HCT116 (cell line): ENCODE measurements around the gene KBTBD3. TPM values are rescaled to one million over a fixed set of nuclear protein-coding genes. Genes with fewer than 3 reads are reported as not detected.

Experiments used
- ATAC-seq: fragments of 200-7000 bp; cut with Tn5 transposase; 2 replicates; pipeline ENCODE4 v1.9.1; 2020; ENCODE audit warnings: mild to moderate bottlenecking, moderate library complexity
- BruUV-seq: library from RNA; stranded (reverse); fragments of 400-500 nt; replicated peaks from 2 replicates; lab custom pipeline; 2021; lab: Mats Ljungman, UMichigan
- CTCF ChIA-PET: fragments of 300-600 bp; sonication (Branson Sonifier 250); formaldehyde crosslinking; loops from one replicate; lab custom pipeline; 2021; ENCODE audit warnings: antibody characterized with exemption; lab: Charles Lee
- POLR2A ChIA-PET: fragments of 300-600, 350-600 bp; sonication (Branson Sonifier 250); formaldehyde crosslinking; loops from one replicate; lab custom pipeline; 2021; ENCODE audit warnings: antibody characterized with exemption; lab: Charles Lee
- RAD21 ChIA-PET, 2 experiments: fragments of 300-600 bp; sonication (Branson Sonifier 250); formaldehyde crosslinking; loops; one replicate each; lab custom pipeline; 2023; ENCODE audit warnings: low total read pairs in 2 of 2; ENCODE audit not compliant: uncharacterized antibody in 2 of 2, unreplicated experiment in 2 of 2, low non-redundant PET in 1 of 2; lab: Charles Lee
- DNase-seq: peaks from one replicate; pipeline ENCODE4 v3.0.0-alpha.2; 2010; ENCODE audit warnings: low read depth, low spot score
- H2AFZ ChIP-seq: fragments of 200-600 bp; shearing (Covaris generic), sonication (generic); 2 replicates; pipeline ENCODE4 v1.6.1; 2017; ENCODE audit warnings: low read depth, mixed run types, mixed read lengths, antibody characterized with exemption, low read length; ENCODE audit not compliant: poor library complexity, severe bottlenecking
- H3K27ac ChIP-seq: 2 replicates; pipeline ENCODE4 v1.5.1; 2012; ENCODE audit warnings: low read depth, low read length
- H3K27me3 ChIP-seq: fragments of 200-600 bp; sonication (generic); 2 replicates; pipeline ENCODE4 v1.6.1; 2016; ENCODE audit warnings: mixed run types, low read length, mixed read lengths; ENCODE audit not compliant: insufficient read depth
- H3K36me3 ChIP-seq, 2 experiments: fragments of 200-500 bp in 1 of 2; fragments of 200-600 bp in 1 of 2; sonication (Bioruptor generic) in 1 of 2; sonication (generic) in 1 of 2; 2 replicates each; pipeline versions ENCODE4 v1.5.1 to v1.6.1; 2014 to 2016; ENCODE audit warnings: low read length in 2 of 2, inconsistent platforms in 1 of 2, mixed read lengths in 1 of 2, mixed run types in 1 of 2; ENCODE audit not compliant: insufficient read depth in 2 of 2, control insufficient read depth in 1 of 2
- H3K4me1 ChIP-seq, 2 experiments: fragments of 200-600 bp in 1 of 2; sonication (generic) in 1 of 2; 2 replicates each; pipeline versions ENCODE4 v1.5.1 to v1.6.1; 2012 to 2017; ENCODE audit warnings: low read length in 2 of 2, inconsistent platforms in 1 of 2, mild to moderate bottlenecking in 1 of 2, mixed read lengths in 1 of 2, mixed run types in 1 of 2, moderate library complexity in 1 of 2; ENCODE audit not compliant: insufficient read depth in 2 of 2, control insufficient read depth in 1 of 2
- H3K4me2 ChIP-seq: fragments of 200-600 bp; sonication (generic); 2 replicates; pipeline ENCODE4 v1.6.1; 2017; ENCODE audit warnings: mixed run types, low read length, mixed read lengths
- H3K4me3 ChIP-seq, 2 experiments: fragments of 200-600 bp in 1 of 2; sonication (generic) in 1 of 2; replicated peaks in 1 of 2; 2 replicates each; pipeline ENCODE4 v1.5.1; 2011 to 2016; ENCODE audit warnings: low read length in 2 of 2, control low read depth in 1 of 2, low read depth in 1 of 2, mild to moderate bottlenecking in 1 of 2, mixed read lengths in 1 of 2, mixed run types in 1 of 2
- H3K79me2 ChIP-seq: fragments of 200-600 bp; sonication (generic); 2 replicates; pipeline ENCODE4 v1.6.1; 2017; ENCODE audit warnings: mild to moderate bottlenecking, mixed run types, low read length, moderate library complexity, mixed read lengths; ENCODE audit not compliant: insufficient read depth
- H3K9ac ChIP-seq: fragments of 200-600 bp; sonication (generic); 2 replicates; pipeline ENCODE4 v1.6.1; 2016; ENCODE audit warnings: low read length, mixed read lengths
- H3K9me2 ChIP-seq: fragments of 200-600 bp; sonication (generic), shearing (Covaris generic); 2 replicates; pipeline ENCODE4 v1.6.1; 2017; ENCODE audit warnings: mixed run types, mild to moderate bottlenecking, moderate library complexity; ENCODE audit not compliant: insufficient read depth
- H3K9me3 ChIP-seq, 2 experiments: fragments of 200-500 bp in 1 of 2; fragments of 200-600 bp in 1 of 2; sonication (Bioruptor generic) in 1 of 2; sonication (generic) in 1 of 2; 2 replicates each; pipeline ENCODE4 v1.6.1; 2014 to 2017; ENCODE audit warnings: low read length in 2 of 2, mixed read lengths in 2 of 2, inconsistent platforms in 1 of 2, low read depth in 1 of 2, mild to moderate bottlenecking in 1 of 2, mixed run types in 1 of 2, moderate library complexity in 1 of 2; ENCODE audit not compliant: control insufficient read depth in 1 of 2, insufficient read depth in 1 of 2
- H4K20me1 ChIP-seq: fragments of 200-600 bp; sonication (generic), shearing (Covaris generic); 2 replicates; pipeline ENCODE4 v1.6.1; 2017; ENCODE audit warnings: mixed run types, mild to moderate bottlenecking, moderate library complexity; ENCODE audit not compliant: insufficient read depth
- CBX3 ChIP-seq: IDR thresholded peaks from 2 replicates; pipeline ENCODE4 v1.6.1; 2012; ENCODE audit warnings: low read depth
- ELF1 ChIP-seq: IDR thresholded peaks from 2 replicates; pipeline ENCODE4 v1.6.1; 2012; ENCODE audit warnings: low read depth, borderline replicate concordance
- EZH2 ChIP-seq: fragments of 200-600 bp; sonication (generic); IDR thresholded peaks from 2 replicates; pipeline ENCODE4 v1.6.1; 2017; ENCODE audit warnings: antibody characterized with exemption, mixed run types
- JUND ChIP-seq: IDR thresholded peaks from 2 replicates; pipeline ENCODE4 v1.6.1; 2012
- POLR2A ChIP-seq: IDR thresholded peaks from 2 replicates; pipeline ENCODE4 v1.7.0; 2011; ENCODE audit warnings: borderline replicate concordance; ENCODE audit not compliant: insufficient read depth, insufficient read length; ENCODE audit errors: extremely low read depth
- POLR2AphosphoS5 ChIP-seq: IDR thresholded peaks from 2 replicates; pipeline ENCODE4 v1.6.1; 2011; ENCODE audit warnings: mild to moderate bottlenecking, low read depth, low read length, moderate library complexity
- SP1 ChIP-seq: IDR thresholded peaks from 2 replicates; pipeline ENCODE4 v1.6.1; 2012; ENCODE audit warnings: low read depth
- SRF ChIP-seq: IDR thresholded peaks from 2 replicates; pipeline ENCODE4 v1.6.1; 2012; ENCODE audit warnings: low read depth
- TCF7L2 ChIP-seq: IDR thresholded peaks from 2 replicates; pipeline ENCODE4 v1.7.0; 2011; ENCODE audit warnings: borderline replicate concordance, inconsistent platforms; ENCODE audit not compliant: insufficient read depth, insufficient read length; ENCODE audit errors: extremely low read depth
- YY1 ChIP-seq: IDR thresholded peaks from 2 replicates; pipeline ENCODE4 v1.6.1; 2011; ENCODE audit warnings: low read length, low read depth, moderate library complexity, mild to moderate bottlenecking; ENCODE audit not compliant: insufficient replicate concordance; ENCODE audit errors: extremely low read depth
- ZBTB33 ChIP-seq: IDR thresholded peaks from 2 replicates; pipeline ENCODE4 v1.6.1; 2011; ENCODE audit warnings: mild to moderate bottlenecking, low read length, moderate library complexity; ENCODE audit not compliant: insufficient replicate concordance; ENCODE audit errors: extremely low read depth
- ZFX ChIP-seq: fragments of 450-650 bp; IDR thresholded peaks from 2 replicates; pipeline ENCODE4 v1.6.1; 2017
- ZNF274 ChIP-seq: fragments of 200-500 bp; sonication (Bioruptor generic); IDR thresholded peaks from 2 replicates; pipeline ENCODE4 v1.6.1; 2014; ENCODE audit warnings: mild to moderate bottlenecking, low read depth, low read length, inconsistent platforms
- intact Hi-C: fragments of 100-400 bp; cut with micrococcal nuclease; formaldehyde crosslinking; loops from 2 replicates; pipeline ENCODE4 v1.10.0; 2022
- total RNA-seq: library from RNA; stranded (reverse); gene quantifications from one replicate; pipeline ENCODE4 v1.2.1, GENCODE V29; 2021; ENCODE audit not compliant: unreplicated experiment
- TF ChIP-seq, protein P1 (sequence below): IDR thresholded peaks from 2 replicates; pipeline ENCODE4 v1.6.1; 2012; ENCODE audit warnings: low read depth

KBTBD3 gene
- total RNA-seq, 1 experiment from 2014 or later, result 10.4 TPM

- Histone ChIP-seq H3K27ac (no peak overlapping the region), H3K4me1 (no peaks in the 10 kb centered on the region), H3K79me2 (no peaks in the 10 kb centered on the region), H3K27me3 (no peaks in the 10 kb centered on the region), H3K9ac (no peak overlapping the region), H3K9me3 (no peaks in the 10 kb centered on the region), H2AFZ (no peak overlapping the region), H3K36me3 (no peaks in the 10 kb centered on the region), H3K4me2 (no peak overlapping the region), H3K9me2 (no peaks in the 10 kb centered on the region), H3K4me3 (no peak overlapping the region), H4K20me1 (no peaks in the 10 kb centered on the region)
- RAD21 ChIA-PET, result no interaction called here
- CTCF ChIA-PET, result no interaction called here
- POLR2A ChIA-PET, result no interaction called here
- no TSS peak for BruUV-seq
- DNase-seq (no peak), ATAC-seq (no peak)
- intact Hi-C loops, result no loop called here
- TF ChIP-seq YY1, result no peak
- TF ChIP-seq POLR2A, result no peak
- no peak for TF ChIP-seq EZH2
- no peak for TF ChIP-seq ZFX
- TF ChIP-seq TCF7L2, result no peak
- TF ChIP-seq JUND, result no peak
- TF ChIP-seq ZNF274, result no peak
- no peak for TF ChIP-seq SP1
- no peak for TF ChIP-seq POLR2AphosphoS5
- TF ChIP-seq ZBTB33, result no peak
- no peak for TF ChIP-seq SRF
- no peak for TF ChIP-seq CBX3
- TF ChIP-seq, protein P1, sequence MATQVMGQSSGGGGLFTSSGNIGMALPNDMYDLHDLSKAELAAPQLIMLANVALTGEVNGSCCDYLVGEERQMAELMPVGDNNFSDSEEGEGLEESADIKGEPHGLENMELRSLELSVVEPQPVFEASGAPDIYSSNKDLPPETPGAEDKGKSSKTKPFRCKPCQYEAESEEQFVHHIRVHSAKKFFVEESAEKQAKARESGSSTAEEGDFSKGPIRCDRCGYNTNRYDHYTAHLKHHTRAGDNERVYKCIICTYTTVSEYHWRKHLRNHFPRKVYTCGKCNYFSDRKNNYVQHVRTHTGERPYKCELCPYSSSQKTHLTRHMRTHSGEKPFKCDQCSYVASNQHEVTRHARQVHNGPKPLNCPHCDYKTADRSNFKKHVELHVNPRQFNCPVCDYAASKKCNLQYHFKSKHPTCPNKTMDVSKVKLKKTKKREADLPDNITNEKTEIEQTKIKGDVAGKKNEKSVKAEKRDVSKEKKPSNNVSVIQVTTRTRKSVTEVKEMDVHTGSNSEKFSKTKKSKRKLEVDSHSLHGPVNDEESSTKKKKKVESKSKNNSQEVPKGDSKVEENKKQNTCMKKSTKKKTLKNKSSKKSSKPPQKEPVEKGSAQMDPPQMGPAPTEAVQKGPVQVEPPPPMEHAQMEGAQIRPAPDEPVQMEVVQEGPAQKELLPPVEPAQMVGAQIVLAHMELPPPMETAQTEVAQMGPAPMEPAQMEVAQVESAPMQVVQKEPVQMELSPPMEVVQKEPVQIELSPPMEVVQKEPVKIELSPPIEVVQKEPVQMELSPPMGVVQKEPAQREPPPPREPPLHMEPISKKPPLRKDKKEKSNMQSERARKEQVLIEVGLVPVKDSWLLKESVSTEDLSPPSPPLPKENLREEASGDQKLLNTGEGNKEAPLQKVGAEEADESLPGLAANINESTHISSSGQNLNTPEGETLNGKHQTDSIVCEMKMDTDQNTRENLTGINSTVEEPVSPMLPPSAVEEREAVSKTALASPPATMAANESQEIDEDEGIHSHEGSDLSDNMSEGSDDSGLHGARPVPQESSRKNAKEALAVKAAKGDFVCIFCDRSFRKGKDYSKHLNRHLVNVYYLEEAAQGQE, result no peak
- no peak for TF ChIP-seq ELF1
These were observed 45.8 kb downstream of the KBTBD3 start for GRCh38 chr11:106031202-106031810.
